Epithelial cell of esophagus (primary cell): ENCODE results near the gene EVI2B.

Experiments used
- DNase-seq: peaks from one replicate; pipeline ENCODE4 v3.0.0; 2010; ENCODE audit warnings: low read depth
- H3K4me3 ChIP-seq: 2 replicates; pipeline ENCODE4 v1.5.1; 2011; ENCODE audit warnings: mild to moderate bottlenecking, low read length, control low read depth
- CTCF ChIP-seq: IDR thresholded peaks from 2 replicates; pipeline ENCODE4 v1.5.1; 2011; ENCODE audit warnings: low read depth, mild to moderate bottlenecking, low read length, control low read depth, inconsistent platforms; ENCODE audit not compliant: insufficient read depth; ENCODE audit errors: missing control alignments

EVI2B gene

GRCh38 chr17:31260151-31260550 is 53.7 kb downstream of the EVI2B start:
- no peak overlapping the region for H3K4me3 ChIP-seq
- DNase-seq: no peak
- no peak for TF ChIP-seq CTCF

GRCh38 chr17:31256936-31257335 is 56.9 kb downstream of the EVI2B start:
- TF ChIP-seq CTCF: no peak
- H3K4me3 ChIP-seq: no peak overlapping the region
- no peak for DNase-seq

- no peak for DNase-seq
- TF ChIP-seq CTCF: no peak
- H3K4me3 ChIP-seq: no peak overlapping the region
These were observed 59.2 kb downstream of the EVI2B start for GRCh38 chr17:31254654-31255053.
